SHP77 (cell line): ENCODE results near the gene VKORC1.
"Not testable (repeated sequence)": the region's sequence is repeated elsewhere in the genome, so short reads cannot be mapped to it uniquely, and the experiment has no call there.

Experiments used
- DNase-seq, 2 experiments: peaks; one replicate each; lab custom pipeline; 2025; lab: John Stamatoyannopoulos, UW

Gene VKORC1

GRCh38 chr16:31107465-31107867, 12.9 kb upstream of the VKORC1 start:
- DNase-seq: peak in 1 of 2 experiments; percentile 22

DNA sequence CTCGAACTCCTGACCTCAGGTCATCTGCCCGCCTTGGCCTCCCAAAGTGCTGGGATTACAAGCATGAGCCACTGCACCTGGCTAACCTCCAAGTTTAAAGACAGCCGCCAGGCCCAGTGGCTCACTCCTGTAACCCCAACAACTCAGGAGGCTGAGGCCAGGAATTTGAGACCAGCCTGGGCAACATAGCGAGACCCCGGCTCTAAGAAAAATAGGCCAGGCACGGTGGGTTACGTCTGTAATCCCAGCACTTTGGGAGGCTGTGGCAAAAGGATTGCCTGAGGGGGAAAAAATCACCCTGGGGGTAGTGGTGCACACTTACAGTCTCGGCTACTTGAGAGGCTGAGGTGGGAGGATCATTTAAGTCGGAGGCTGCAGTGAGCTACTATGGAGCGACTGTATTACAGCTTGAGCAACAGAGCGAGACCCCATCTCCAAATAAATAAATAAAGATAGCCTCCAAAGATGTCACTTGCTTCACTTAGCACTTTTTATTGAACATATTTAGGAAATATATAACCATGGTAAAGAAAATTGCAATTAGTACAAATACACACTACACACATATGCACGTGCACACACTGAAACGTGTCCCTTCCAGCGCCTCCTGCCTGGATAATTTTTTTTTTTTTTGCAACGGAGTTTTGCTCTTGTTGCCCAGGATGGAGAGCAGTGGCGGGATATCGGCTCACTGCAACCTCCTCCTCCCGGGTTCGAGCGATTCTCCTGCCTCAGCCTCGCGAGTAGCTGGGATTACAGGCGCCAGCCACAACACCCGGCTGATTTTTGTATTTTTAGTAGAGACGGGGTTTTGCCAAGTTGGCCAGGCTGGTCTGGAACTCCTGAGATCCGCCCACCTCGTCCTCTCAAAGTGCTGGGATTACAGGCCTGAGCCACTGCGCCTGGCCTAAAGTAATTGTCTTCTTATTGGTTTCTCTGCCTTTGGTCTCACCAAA, 12.2 kb upstream of the VKORC1 start:
- no peak for DNase-seq

- peak; percentile 61 to 75 for DNase-seq
These were observed 11.1 kb upstream of the VKORC1 start for GRCh38 chr16:31105677-31106213.

GRCh38 chr16:31100876-31101641, 6.5 kb upstream of the VKORC1 start:
- not testable (repeated sequence) for DNase-seq

GRCh38 chr16:31099860-31100638, 5.5 kb upstream of the VKORC1 start:
- DNase-seq: peak in 1 of 2 experiments; percentile 5

- peak in 1 of 2 experiments; percentile 13 for DNase-seq
These were observed 541 bp downstream of the VKORC1 start for GRCh38 chr16:31094088-31094423.

- DNase-seq: peak in 1 of 2 experiments; percentile 36
These were observed 1.4 kb downstream of the VKORC1 start for GRCh38 chr16:31093132-31093703.

DNA sequence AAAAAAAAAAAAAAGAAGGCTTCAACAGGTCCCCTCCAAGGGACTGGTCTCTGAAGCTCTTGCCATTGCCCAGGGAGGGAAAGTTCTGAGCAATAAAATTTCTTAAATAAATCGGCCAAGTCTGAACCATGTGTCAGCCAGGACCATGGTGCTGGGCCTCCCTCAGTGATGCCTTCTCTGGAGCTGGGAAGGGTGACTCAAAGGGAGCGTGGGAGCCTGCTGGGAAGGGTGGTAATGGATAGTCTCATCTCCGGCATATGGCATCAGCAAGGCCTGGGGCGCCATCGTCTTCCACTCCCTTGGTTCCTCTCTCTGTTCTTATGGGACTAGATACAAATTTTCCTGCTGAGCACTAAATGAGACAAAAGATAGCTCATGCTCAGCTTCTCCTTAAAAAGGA, 2.3 kb downstream of the VKORC1 start:
- DNase-seq: no peak

GRCh38 chr16:31090540-31090939, 4.1 kb downstream of the VKORC1 start:
- DNase-seq: no peak

GRCh38 chr16:31089199-31089598, 5.4 kb downstream of the VKORC1 start:
- no peak for DNase-seq

DNA sequence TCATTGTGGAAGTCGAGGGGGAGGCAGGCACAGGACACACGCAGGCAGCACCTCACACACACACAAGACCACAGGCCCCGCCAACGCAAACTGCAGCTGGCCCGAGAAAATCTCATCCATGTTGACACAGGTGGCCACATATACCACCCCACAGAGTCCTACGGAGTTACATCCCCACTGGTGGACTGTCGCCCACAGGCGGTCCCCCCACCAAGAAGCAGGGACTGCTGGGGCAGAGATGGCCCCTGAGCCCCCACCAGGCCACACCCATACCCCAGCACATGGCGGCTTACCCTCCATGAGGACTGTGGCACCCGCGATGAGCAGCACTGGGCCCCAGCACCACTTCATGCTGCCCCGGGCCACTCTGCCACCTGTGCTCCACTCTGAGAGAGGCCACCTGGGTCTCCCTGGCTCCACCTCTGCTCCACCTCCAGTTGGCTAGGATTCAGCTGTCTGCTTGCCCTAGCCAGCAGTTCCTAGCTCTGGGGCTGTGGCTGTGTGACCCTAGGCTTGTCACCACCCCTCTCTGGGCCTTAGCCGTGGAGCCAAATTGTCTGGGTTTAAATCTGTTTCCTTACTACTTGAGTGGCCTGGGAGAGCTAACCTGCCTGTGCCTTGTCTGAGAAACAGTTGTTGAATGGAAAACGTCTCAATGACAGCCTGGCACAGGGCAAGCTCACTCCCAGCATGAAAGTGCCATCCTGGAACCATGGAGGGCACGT, 6.0 kb downstream of the VKORC1 start, which contains the start of gene PRSS53:
Gene PRSS53 (minus strand): TSS at position 485 of the 725 bp plus-strand sequence. CDS start 134 bp downstream, at position 351.
- peak; percentile 43 to 53 for DNase-seq

DNA sequence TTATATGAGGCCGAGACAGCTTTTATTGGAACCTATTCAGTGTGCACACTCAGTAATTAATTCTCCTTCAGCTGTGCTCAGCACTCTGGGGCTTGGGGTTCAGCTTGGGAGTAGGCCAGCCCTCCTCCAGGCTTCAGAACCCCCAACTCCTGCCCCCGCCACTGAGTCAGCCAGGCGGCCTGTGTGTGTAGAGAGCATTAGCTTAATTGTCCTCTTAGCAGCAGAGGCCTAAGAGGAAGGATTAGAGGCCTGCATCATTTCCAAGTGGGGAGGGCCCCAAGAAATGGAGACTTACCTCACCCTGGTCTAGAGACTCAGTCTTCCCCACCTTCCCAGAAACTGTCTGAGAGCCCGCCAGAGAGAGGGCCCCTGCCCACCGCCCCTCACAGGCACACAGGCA, 6.6 kb downstream of the VKORC1 start:
- DNase-seq: no peak

DNA sequence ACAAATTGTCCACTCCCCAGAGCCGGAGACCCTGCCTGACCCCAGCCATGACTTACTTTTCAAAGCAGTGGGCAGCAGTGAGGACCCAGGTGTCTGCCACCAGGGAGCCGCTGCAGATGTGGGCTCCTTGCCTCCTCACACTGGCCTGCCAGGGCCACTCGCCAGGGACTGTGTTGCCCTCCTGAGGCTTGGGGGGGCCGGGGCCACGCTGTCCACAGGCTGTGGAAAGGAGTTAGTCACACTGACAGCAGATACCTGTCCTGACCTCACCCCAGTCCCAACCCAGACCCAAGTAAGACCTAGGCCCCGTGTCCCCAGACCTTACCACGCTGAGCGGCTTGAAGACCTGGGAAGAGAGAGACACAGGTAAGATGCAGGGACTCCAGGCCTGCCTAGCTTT, 7.1 kb downstream of the VKORC1 start:
- DNase-seq: no peak

- no peak for DNase-seq
These were observed 8.0 kb downstream of the VKORC1 start for GRCh38 chr16:31086629-31086906.

DNA sequence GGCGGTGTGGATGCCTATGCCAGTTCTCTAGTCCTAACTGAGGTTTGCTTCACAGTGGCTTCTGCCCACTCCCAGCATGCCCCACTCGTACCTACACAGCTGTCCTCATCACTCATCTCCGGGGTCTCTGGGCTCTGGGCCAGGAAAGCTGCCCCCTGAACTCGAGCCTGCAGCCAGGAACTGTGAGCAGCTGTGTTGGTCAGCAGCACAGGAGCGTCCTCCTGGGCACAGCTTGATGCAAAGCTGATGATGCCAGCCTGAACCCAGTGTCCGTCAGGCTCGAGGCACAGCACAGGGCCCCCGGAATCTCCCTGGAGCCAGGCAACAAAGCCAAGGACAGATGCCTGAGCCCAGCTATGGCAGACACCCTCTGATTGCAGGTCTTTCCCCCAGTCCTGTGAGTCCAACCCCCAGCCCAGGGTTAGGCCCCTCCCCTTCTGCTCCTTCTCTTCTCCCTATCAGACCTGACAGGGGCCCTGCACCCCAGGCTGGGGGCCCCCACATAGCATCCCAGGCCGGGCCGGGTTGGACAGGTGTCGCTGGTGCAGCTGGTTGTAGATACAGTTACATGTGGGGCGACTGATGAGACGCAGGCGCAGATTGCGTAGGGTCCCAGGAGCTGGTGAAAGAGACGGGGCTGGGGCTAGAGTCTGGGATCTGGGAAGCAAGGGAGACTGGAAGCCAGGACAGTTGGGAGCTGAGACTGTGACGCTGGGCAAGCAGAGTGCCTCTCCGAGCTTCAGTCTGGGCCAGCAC, 8.5 kb downstream of the VKORC1 start:
- DNase-seq: no peak

DNA sequence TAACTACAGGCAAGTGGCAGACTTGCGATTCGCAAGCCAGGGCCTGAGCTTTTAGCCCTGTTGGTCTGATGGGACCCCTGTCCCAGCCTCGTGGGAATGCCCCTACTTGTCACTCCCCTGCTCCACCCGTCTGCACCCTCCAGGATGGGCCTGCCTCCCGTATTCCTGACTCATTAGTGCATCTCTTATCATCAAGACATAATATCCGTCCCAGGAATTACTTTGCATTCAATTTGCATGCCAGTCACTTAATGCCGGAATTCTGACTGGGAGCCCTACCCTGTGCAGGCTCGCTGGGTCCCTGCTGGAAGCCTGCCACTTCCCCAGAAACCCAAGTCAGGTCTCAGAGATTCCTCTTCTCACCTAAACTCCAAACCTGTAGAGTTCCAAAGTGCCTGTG, 9.2 kb downstream of the VKORC1 start:
- DNase-seq: no peak

GRCh38 chr16:31084584-31085302, 9.9 kb downstream of the VKORC1 start:
- no peak for DNase-seq

DNA sequence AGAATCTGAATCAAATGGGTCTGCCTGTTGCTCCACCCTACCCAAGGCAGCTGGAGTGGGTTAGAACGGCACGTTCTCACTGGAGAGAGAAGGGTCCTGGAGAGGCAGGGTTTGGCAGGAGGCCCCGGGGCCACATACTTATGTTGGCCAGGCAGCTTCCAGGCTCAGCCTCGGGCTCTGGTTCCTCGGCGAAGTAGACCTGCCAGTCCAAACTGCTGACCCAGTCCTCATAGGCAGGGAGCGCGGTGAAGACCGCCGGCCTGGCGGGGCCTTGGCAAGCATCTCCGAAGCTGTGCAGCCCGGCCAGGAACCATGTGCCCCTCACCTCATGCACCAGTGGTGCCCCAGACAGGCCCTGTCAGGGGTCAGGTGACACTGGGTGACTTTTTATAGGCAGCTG, 10.6 kb downstream of the VKORC1 start:
- DNase-seq: no peak

DNA sequence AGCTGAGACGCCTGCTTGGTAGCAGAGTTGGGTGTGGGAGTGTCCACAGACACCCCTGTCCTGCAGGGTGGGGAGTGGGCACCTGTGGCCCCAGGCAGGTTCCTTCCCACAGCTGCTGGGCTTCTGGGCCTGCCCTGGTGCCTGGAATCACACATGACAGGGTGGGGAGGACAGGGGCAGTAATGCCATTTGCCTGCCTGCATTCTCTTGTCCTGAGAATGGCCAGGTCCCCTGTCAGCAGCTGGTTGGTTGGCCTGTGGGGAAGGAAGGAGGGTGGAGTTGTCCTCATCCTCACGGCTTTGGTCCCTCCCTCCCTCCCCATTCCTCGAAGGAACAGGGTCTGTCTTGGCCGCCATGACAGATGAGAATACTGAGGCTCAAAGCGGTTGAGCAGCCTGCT, 11.0 kb downstream of the VKORC1 start:
- no peak for DNase-seq

DNA sequence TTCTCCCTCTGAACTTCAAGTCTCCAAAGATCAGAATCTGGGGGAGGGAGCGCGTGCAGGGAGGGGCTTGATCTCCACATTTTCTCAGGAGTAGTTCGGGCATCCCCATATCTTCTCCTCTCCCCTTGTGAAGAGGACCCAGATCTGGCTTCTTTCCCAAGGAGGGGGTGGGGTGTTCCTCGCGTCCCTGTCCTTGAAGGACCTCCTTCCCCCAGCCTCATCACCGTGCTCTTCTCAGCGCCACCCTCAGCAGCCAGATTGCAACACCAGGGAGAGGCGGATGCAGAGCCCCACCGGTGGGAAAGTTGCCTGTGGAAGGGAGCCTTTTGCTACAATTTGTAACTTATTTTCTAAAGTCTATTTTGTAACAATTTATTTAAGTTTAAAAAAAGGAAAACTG, 11.5 kb downstream of the VKORC1 start:
- DNase-seq: no peak
